GM19239 (cell line): Measurements from ENCODE around the gene NWD2.
"Not testable (repeated sequence)": the region's sequence is repeated elsewhere in the genome, so short reads cannot be mapped to it uniquely, and the experiment has no call there.

Experiments
- DNase-seq: peaks from one replicate; pipeline ENCODE4 v3.0.0; 2011; ENCODE audit warnings: low spot score; ENCODE audit not compliant: insufficient read length
- FAIRE-seq: peaks from 2 replicates; lab custom pipeline; 2011; peaks lifted over from hg19 to GRCh38; lab: Jason Lieb, UNC

The NWD2 gene

GRCh38 chr4:37486166-37486565 is 241.6 kb downstream of the NWD2 start:
- no peak for FAIRE-seq
- DNase-seq: no peak

- FAIRE-seq: no peak
- DNase-seq: no peak
Observed at GRCh38 chr4:37487668-37488067, 243.1 kb downstream of the NWD2 start.

- no peak for FAIRE-seq
Observed at GRCh38 chr4:37489697-37490096, 245.2 kb downstream of the NWD2 start.

GRCh38 chr4:37490391-37491347 is 246.1 kb downstream of the NWD2 start:
- DNase-seq (no peak), FAIRE-seq (no peak)

More at GRCh38 chr4:37489697-37490096, 245.2 kb downstream of the NWD2 start:
- DNase-seq: no peak

GRCh38 chr4:37495353-37495752 is 250.8 kb downstream of the NWD2 start:
- not testable (repeated sequence) for FAIRE-seq, DNase-seq
